IPS-15b (cell line): ENCODE data around the gene PLEKHA7.

Source experiments
- H3K27me3 ChIP-seq: one replicate; pipeline ENCODE4 v1.6.1; 2013; ENCODE audit warnings: low read length; ENCODE audit not compliant: control insufficient read depth, insufficient read depth
- H3K36me3 ChIP-seq: one replicate; pipeline ENCODE4 v1.6.1; 2013; ENCODE audit warnings: low read length; ENCODE audit not compliant: control insufficient read depth, insufficient read depth
- H3K4me1 ChIP-seq: one replicate; pipeline ENCODE4 v1.6.1; 2013; ENCODE audit warnings: mild to moderate bottlenecking, low read length; ENCODE audit not compliant: control insufficient read depth, insufficient read depth
- H3K4me3 ChIP-seq: one replicate; pipeline ENCODE4 v1.5.1; 2013; ENCODE audit warnings: low read depth, low read length
- H3K9ac ChIP-seq: one replicate; pipeline ENCODE4 v1.6.1; 2013; ENCODE audit warnings: low read depth, mild to moderate bottlenecking, low read length
- H3K9me3 ChIP-seq: one replicate; pipeline ENCODE4 v1.6.1; 2013; ENCODE audit warnings: mild to moderate bottlenecking, low read length; ENCODE audit not compliant: control insufficient read depth, insufficient read depth

PLEKHA7 gene

GRCh38 chr11:16818284-16818683, 195.9 kb downstream of the PLEKHA7 start:
- no peak overlapping the region for H3K9ac ChIP-seq
- peaks cover 4% of the 10 kb centered on the region for H3K36me3 ChIP-seq

GRCh38 chr11:16817351-16817750, 196.9 kb downstream of the PLEKHA7 start:
- no peak overlapping the region for H3K9ac ChIP-seq
- no peaks in the 10 kb centered on the region for H3K27me3 ChIP-seq
- peaks cover 7% of the 10 kb centered on the region for H3K4me1 ChIP-seq
- H3K9me3 ChIP-seq, result no peaks in the 10 kb centered on the region
- no peak overlapping the region for H3K4me3 ChIP-seq
- H3K36me3 ChIP-seq, result peaks cover 4% of the 10 kb centered on the region

More at GRCh38 chr11:16818284-16818683, 195.9 kb downstream of the PLEKHA7 start:
- H3K27me3 ChIP-seq, result no peaks in the 10 kb centered on the region
- peaks cover 4% of the 10 kb centered on the region for H3K4me1 ChIP-seq
- no peak overlapping the region for H3K4me3 ChIP-seq
- H3K9me3 ChIP-seq, result no peaks in the 10 kb centered on the region

GRCh38 chr11:16816358-16817270, 197.6 kb downstream of the PLEKHA7 start:
- Histone ChIP-seq H3K9me3 (no peaks in the 10 kb centered on the region), H3K9ac (no peak overlapping the region), H3K36me3 (peaks cover 4% of the 10 kb centered on the region), H3K4me1 (peaks cover 7% of the 10 kb centered on the region), H3K4me3 (no peak overlapping the region), H3K27me3 (no peaks in the 10 kb centered on the region)

DNA sequence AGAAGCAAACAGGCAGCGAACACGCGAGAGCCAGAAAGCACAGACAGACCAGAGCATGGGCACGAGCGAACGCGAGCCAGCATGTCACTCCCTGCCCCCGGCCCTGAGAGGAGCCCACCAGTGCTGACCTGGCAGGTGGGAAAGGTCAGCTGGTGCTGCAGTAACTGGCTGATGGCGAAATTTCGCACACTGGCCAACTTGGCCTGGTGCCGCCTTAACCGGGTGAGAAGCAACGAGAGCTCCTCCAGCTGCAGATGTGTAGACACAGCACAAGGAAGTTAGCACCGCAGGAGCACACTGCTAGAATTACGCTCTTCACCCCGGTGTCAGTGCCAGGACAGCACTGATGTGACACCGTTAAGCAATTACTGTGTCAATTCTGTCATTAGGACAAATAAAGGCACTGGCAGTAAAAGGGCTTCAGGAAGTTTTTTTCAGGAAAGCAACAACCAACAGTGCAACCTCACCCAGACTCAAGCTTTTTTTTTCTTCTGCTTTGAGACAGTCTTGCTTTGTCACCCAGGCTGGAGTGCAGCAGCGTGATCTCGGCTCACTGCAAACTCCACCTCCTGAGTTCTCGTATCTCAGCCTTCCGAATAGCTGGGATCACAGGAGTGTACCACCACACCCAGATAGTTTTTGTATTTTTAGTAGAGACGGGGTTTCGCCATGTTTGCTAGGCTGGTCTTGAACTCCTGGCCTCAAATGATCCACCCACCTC, 199.0 kb downstream of the PLEKHA7 start:
- no peak overlapping the region for H3K9ac ChIP-seq
- H3K9me3 ChIP-seq, result no peaks in the 10 kb centered on the region
- H3K27me3 ChIP-seq, result no peaks in the 10 kb centered on the region
- peaks cover 3% of the 10 kb centered on the region for H3K4me1 ChIP-seq
- no peak overlapping the region for H3K4me3 ChIP-seq
- peaks cover 4% of the 10 kb centered on the region for H3K36me3 ChIP-seq

DNA sequence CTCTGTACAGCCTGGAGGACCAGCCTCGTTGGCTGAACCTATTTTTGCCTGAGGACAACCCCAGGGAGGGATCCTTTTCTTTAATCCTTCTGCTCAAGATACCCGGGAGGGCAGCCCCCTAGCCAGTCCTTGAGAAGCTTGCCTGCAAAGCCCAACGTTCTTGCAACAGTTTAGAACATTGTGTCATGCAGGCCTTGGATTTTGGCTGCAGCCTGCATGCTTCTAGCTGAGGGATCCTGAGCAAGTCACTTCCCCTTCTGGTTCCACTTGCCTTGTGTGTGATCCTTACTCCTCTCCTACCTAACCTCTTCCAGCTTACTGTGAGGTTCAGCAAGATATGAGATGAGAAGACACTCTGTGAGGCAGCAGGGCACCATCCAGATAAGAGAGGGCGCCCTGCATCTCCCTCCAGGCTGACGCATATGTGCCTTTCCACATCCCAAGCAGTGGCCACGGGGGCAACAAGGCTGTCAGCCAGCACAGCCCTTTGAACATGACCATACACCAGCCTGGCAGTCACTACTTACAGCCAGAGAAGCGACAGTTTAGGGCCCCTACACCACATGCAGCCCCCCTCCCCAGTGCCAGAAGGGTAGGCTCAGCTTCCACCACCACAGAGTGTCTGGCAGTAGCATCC, 199.7 kb downstream of the PLEKHA7 start:
- H3K9me3 ChIP-seq, result no peaks in the 10 kb centered on the region
- H3K4me1 ChIP-seq, result peaks cover 3% of the 10 kb centered on the region
- H3K27me3 ChIP-seq, result no peaks in the 10 kb centered on the region
- H3K9ac ChIP-seq, result no peak overlapping the region
- H3K36me3 ChIP-seq, result peaks cover 4% of the 10 kb centered on the region
- no peak overlapping the region for H3K4me3 ChIP-seq

DNA sequence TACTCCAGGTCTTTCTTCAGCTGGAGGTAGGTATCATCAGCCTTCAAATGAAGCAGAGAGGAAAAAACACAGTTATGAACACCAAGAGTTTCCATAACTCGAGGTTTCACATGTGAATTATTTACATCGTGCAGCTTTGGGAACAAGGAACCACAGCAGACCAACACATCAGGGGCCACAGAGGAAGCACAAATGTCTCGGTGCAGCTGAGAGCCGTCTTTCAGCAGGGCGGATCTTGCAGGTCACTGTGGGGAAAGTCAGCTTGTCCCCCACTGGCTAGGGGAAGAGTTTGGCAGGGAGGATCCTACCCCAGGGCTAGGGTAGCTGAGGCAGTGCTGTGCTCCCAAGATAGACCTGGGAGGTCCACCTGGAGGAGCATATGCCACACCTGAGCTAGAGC, 201.1 kb downstream of the PLEKHA7 start:
- peaks cover 4% of the 10 kb centered on the region for H3K36me3 ChIP-seq
- H3K4me1 ChIP-seq, result peaks cover 3% of the 10 kb centered on the region
- no peaks in the 10 kb centered on the region for H3K9me3 ChIP-seq
- no peak overlapping the region for H3K4me3 ChIP-seq
- no peaks in the 10 kb centered on the region for H3K27me3 ChIP-seq
- no peak overlapping the region for H3K9ac ChIP-seq

GRCh38 chr11:16812274-16812673, 201.9 kb downstream of the PLEKHA7 start:
- H3K9ac ChIP-seq, result no peak overlapping the region
- H3K4me1 ChIP-seq, result peaks cover 3% of the 10 kb centered on the region
- H3K9me3 ChIP-seq, result no peaks in the 10 kb centered on the region
- peaks cover 4% of the 10 kb centered on the region for H3K36me3 ChIP-seq
- no peak overlapping the region for H3K4me3 ChIP-seq
- H3K27me3 ChIP-seq, result no peaks in the 10 kb centered on the region

DNA sequence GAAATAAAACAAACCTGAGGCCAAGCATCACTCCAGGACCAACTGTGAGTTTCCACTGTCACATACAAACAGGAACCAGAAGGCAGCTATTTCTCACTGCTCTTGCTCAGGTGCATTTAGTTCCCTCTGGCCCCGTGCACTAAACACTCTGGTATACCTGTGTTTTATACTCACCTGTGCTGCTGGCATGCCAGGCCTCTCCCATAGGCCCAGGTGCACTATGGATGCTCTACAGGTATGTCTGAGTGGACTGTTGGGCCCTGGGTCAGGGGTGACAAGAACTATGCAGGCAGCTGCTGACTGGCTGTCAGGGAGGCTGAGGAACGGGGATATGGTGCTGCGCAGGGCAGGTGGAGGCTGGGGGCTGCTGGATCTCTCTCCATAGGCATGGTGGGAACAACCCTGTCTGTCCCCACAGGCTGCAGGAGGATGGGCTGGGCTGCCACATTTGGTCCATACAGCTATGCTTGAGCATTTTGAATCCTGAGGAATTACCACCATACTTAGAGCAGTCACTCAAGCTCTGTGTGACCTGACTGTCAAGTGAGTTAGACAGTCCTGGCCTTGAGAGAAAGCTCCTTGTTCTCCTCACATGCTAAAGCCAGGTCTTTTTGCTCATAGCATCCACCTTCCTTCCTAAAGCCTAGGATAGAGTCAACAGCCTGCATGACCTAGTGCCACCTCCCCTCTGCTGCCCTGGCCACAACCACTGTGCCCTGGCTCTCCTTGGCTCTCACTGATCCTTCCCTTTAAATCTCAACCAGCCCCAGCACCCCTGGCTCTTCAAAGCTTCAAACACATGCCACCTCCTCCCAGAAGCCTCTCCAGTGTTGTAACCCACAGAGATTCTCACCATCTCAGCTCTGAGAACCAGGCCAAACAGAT, 202.8 kb downstream of the PLEKHA7 start:
- peaks cover 3% of the 10 kb centered on the region for H3K4me1 ChIP-seq
- H3K9me3 ChIP-seq, result no peaks in the 10 kb centered on the region
- peaks cover 4% of the 10 kb centered on the region for H3K36me3 ChIP-seq
- no peak overlapping the region for H3K4me3 ChIP-seq
- no peaks in the 10 kb centered on the region for H3K27me3 ChIP-seq
- no peak overlapping the region for H3K9ac ChIP-seq

DNA sequence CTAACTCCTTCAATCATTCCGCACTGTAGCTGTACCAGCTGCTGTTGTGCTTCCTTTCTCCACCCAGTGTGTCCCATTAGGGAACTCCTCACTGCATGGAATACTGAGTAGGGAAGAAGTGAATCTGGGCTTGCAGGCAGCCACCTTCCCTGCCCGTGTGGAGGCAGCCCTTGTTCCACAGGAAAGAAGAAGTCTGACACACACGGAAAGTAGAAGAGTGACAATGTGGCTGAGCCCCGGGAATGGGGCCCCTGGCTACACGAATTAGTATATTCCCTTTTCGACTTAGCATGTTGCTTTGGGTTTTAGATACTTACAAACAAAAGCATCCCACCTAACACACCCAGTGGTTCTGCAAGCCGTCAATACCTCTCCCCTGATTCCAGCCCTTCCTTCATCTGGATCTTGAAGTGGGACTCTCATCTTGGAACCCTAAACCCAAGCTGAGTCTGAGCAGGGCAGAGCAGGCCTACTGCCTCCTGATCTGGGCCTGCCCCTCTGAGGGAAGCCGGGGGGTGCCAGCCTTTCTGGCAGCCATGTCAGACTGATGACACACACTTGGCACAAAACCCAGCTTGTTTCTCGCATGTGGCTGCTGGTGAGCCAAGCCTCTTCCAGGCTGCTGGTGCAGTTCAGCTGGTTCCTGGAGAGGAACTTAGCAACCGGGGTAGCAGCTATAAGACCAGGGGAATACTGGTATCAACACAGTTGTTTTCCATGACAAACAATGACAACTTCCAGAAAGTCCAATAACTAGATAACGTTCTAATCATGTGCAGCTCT, 204.1 kb downstream of the PLEKHA7 start:
- Histone ChIP-seq H3K27me3 (no peaks in the 10 kb centered on the region), H3K36me3 (no peaks in the 10 kb centered on the region), H3K4me1 (peaks cover 3% of the 10 kb centered on the region), H3K9ac (no peak overlapping the region), H3K4me3 (no peak overlapping the region), H3K9me3 (no peaks in the 10 kb centered on the region)

DNA sequence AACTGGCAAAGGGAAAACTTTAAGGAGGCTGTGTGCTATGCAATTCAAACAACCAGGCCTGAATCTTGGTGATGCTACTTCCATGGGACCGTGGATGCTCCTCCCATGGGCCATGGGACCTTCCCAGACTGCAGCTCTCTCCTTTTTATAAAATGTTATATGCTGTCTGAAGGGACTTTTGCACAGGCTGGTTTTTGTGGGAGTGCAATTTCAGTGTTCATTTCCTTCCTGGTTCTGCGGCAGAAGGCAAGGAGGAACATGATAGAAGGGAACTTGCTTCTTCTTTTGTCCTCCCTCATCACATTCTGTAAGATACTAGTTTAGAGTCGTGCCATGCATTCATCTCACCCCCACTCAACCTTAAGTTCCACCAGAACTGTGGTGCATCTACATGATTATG, 206.9 kb downstream of the PLEKHA7 start:
- no peaks in the 10 kb centered on the region for H3K9me3 ChIP-seq
- H3K9ac ChIP-seq, result no peak overlapping the region

More for the DNA sequence above, 206.9 kb downstream of the PLEKHA7 start:
- Histone ChIP-seq H3K27me3 (no peaks in the 10 kb centered on the region), H3K4me3 (no peak overlapping the region), H3K36me3 (no peaks in the 10 kb centered on the region), H3K4me1 (no peaks in the 10 kb centered on the region)
